Vagina (tissue), 2 donors: ENCODE measurements around the gene REG1A. TPM values are rescaled to one million over a fixed set of nuclear protein-coding genes. Genes with fewer than 3 reads are reported as not detected.

ENCODE experiments used
- DNase-seq, 2 donors: peaks; one replicate each; pipeline ENCODE4 v3.0.0-alpha.2; 2017; ENCODE audit errors: extremely low spot score in 2 of 2
- H3K27ac ChIP-seq: fragments of 200-600 bp; sonication (generic); one replicate; pipeline ENCODE4 v1.5.1; 2019
- H3K27me3 ChIP-seq: fragments of 200-600 bp; sonication (generic); one replicate; pipeline ENCODE4 v1.5.1; 2019
- H3K36me3 ChIP-seq, 2 donors: fragments of 200-600 bp; sonication (generic); one replicate each; pipeline ENCODE4 v1.5.1; 2017 to 2019
- H3K4me1 ChIP-seq: fragments of 200-600 bp; sonication (generic); one replicate; pipeline ENCODE4 v1.5.1; 2019
- H3K4me3 ChIP-seq, 2 donors: fragments of 200-600 bp; sonication (generic); 1 replicate in 1 of 2; 2 replicates in 1 of 2; pipeline ENCODE4 v1.5.1; 2016 to 2019
- H3K9me3 ChIP-seq: fragments of 200-600 bp; sonication (generic); one replicate; pipeline ENCODE4 v1.5.1; 2019
- CTCF ChIP-seq, 3 experiments: fragments of 450-650 bp in 2 of 3; fragments of 200-600 bp in 1 of 3; sonication (generic) in 1 of 3; IDR thresholded peaks; one replicate each; pipeline ENCODE4 v1.5.1; 2017 to 2019; ENCODE audit warnings: antibody characterized with exemption in 3 of 3, mild to moderate bottlenecking in 2 of 3, moderate library complexity in 2 of 3
- POLR2A ChIP-seq, 2 donors: fragments of 450-650 bp; IDR thresholded peaks; one replicate each; pipeline ENCODE4 v1.6.1; 2017; ENCODE audit warnings: antibody characterized with exemption in 2 of 2, mild to moderate bottlenecking in 2 of 2, moderate library complexity in 2 of 2
- POLR2AphosphoS5 ChIP-seq, 2 donors: sonication (generic); formaldehyde crosslinking; IDR thresholded peaks; one replicate each; pipeline ENCODE4 v1.9.0; 2017; ENCODE audit warnings: antibody characterized with exemption in 2 of 2, mild to moderate bottlenecking in 2 of 2, low read depth in 1 of 2; ENCODE audit not compliant: insufficient read depth in 1 of 2
- intact Hi-C: fragments of 100-400 bp; cut with DNase I; formaldehyde crosslinking; loops from one replicate; pipeline ENCODE4 v1.15.1; 2023
- total RNA-seq: library from RNA; depleted of rRNA; stranded (reverse); fragments of >200 nt; gene quantifications from one replicate; pipeline ENCODE4 v1.2.3, GENCODE V29; 2016

REG1A gene
- total RNA-seq, 1 donor from 2014 or later: not detected

GRCh38 chr2:79124907-79125720, 4.8 kb downstream of the REG1A start:
- Histone ChIP-seq H3K4me1 (no peaks in the 10 kb centered on the region), H3K4me3 (no peak overlapping the region), H3K27me3 (no peaks in the 10 kb centered on the region), H3K9me3 (no peaks in the 10 kb centered on the region), H3K36me3 (no peaks in the 10 kb centered on the region), H3K27ac (no peak overlapping the region)
- intact Hi-C loops: no loop called here
- TF ChIP-seq POLR2A (IDR thresholded peaks at IDR 0.05): no peak
- TF ChIP-seq POLR2AphosphoS5 (IDR thresholded peaks at IDR 0.05; ENCODE audit: insufficient read depth in 1 of 2, low read depth in 1 of 2): no peak
- no peak for TF ChIP-seq CTCF (IDR thresholded peaks at IDR 0.05)
- DNase-seq: no peak

- DNase-seq: no peak
- TF ChIP-seq CTCF (IDR thresholded peaks at IDR 0.05): no peak
- TF ChIP-seq POLR2A (IDR thresholded peaks at IDR 0.05): no peak
- TF ChIP-seq POLR2AphosphoS5 (IDR thresholded peaks at IDR 0.05; ENCODE audit: insufficient read depth in 1 of 2, low read depth in 1 of 2): no peak
- Histone ChIP-seq H3K36me3 (no peaks in the 10 kb centered on the region), H3K27me3 (no peaks in the 10 kb centered on the region), H3K4me3 (no peak overlapping the region), H3K9me3 (no peaks in the 10 kb centered on the region), H3K27ac (no peak overlapping the region), H3K4me1 (no peaks in the 10 kb centered on the region)
- intact Hi-C loops: no loop called here
These were observed 5.4 kb downstream of the REG1A start for GRCh38 chr2:79125721-79125985.

- no peaks in the 10 kb centered on the region for H3K27me3 ChIP-seq
- intact Hi-C loops: no loop called here
- no peak overlapping the region for H3K4me3 ChIP-seq
- H3K36me3 ChIP-seq: no peaks in the 10 kb centered on the region
- no peaks in the 10 kb centered on the region for H3K9me3 ChIP-seq
- DNase-seq: no peak
- H3K27ac ChIP-seq: no peak overlapping the region
- H3K4me1 ChIP-seq: no peaks in the 10 kb centered on the region
- TF ChIP-seq POLR2A (IDR thresholded peaks at IDR 0.05) (no peak), CTCF (IDR thresholded peaks at IDR 0.05) (no peak), POLR2AphosphoS5 (IDR thresholded peaks at IDR 0.05; ENCODE audit: insufficient read depth in 1 of 2, low read depth in 1 of 2) (no peak)
These were observed 8.1 kb downstream of the REG1A start for GRCh38 chr2:79128406-79128805.

GRCh38 chr2:79129260-79129659, 9.0 kb downstream of the REG1A start:
- H3K9me3 ChIP-seq: no peaks in the 10 kb centered on the region
- no peaks in the 10 kb centered on the region for H3K27me3 ChIP-seq
- H3K27ac ChIP-seq: no peak overlapping the region
- DNase-seq: no peak
- no peak for TF ChIP-seq POLR2A (IDR thresholded peaks at IDR 0.05)
- TF ChIP-seq CTCF (IDR thresholded peaks at IDR 0.05): no peak
- TF ChIP-seq POLR2AphosphoS5 (IDR thresholded peaks at IDR 0.05; ENCODE audit: insufficient read depth in 1 of 2, low read depth in 1 of 2): no peak
- no peaks in the 10 kb centered on the region for H3K4me1 ChIP-seq
- intact Hi-C loops: no loop called here
- no peaks in the 10 kb centered on the region for H3K36me3 ChIP-seq
- H3K4me3 ChIP-seq: no peak overlapping the region

GRCh38 chr2:79129804-79130203, 9.5 kb downstream of the REG1A start:
- TF ChIP-seq POLR2AphosphoS5 (IDR thresholded peaks at IDR 0.05; ENCODE audit: insufficient read depth in 1 of 2, low read depth in 1 of 2): no peak
- TF ChIP-seq CTCF (IDR thresholded peaks at IDR 0.05): no peak
- no peak for TF ChIP-seq POLR2A (IDR thresholded peaks at IDR 0.05)
- no peak for DNase-seq
- Histone ChIP-seq H3K9me3 (no peaks in the 10 kb centered on the region), H3K4me3 (no peak overlapping the region), H3K27me3 (no peaks in the 10 kb centered on the region), H3K4me1 (no peaks in the 10 kb centered on the region), H3K27ac (no peak overlapping the region), H3K36me3 (no peaks in the 10 kb centered on the region)
- intact Hi-C loops: no loop called here
